Gastrocnemius medialis (tissue), 4 donors: Measurements from ENCODE around the gene COBL. TPM values are rescaled to one million over a fixed set of nuclear protein-coding genes. Genes with fewer than 3 reads are reported as not detected.

Experiments used
- ATAC-seq, 2 donors: fragments of 150-250 bp; one replicate each; pipeline ENCODE4 v1.9.1; 2016
- DNase-seq, 2 donors: peaks; one replicate each; pipeline ENCODE4 v3.0.0-alpha.2; 2019
- H3K27ac ChIP-seq, 4 donors: fragments of 200-600 bp; sonication (generic); 1 replicate in 1 of 4; 2 replicates in 3 of 4; pipeline ENCODE4 v1.5.1; 2016 to 2018; ENCODE audit warnings: mild to moderate bottlenecking in 2 of 4, moderate library complexity in 1 of 4
- H3K27me3 ChIP-seq, 3 donors: fragments of 200-600 bp; sonication (generic) in 2 of 3; 1 replicate in 1 of 3; 2 replicates in 2 of 3; pipeline versions ENCODE4 v1.5.1 to v1.6.0; 2016 to 2019; ENCODE audit warnings: mild to moderate bottlenecking in 1 of 3, moderate library complexity in 1 of 3
- H3K36me3 ChIP-seq, 2 donors: fragments of 200-600 bp; sonication (generic) in 1 of 2; one replicate each; pipeline ENCODE4 v1.5.1; 2017 to 2018
- H3K4me1 ChIP-seq, 2 donors: fragments of 200-600 bp; sonication (generic) in 1 of 2; one replicate each; pipeline ENCODE4 v1.5.1; 2016 to 2017; ENCODE audit warnings: mild to moderate bottlenecking in 2 of 2
- H3K4me3 ChIP-seq, 4 donors: fragments of 200-600 bp; sonication (generic) in 3 of 4; 1 replicate in 1 of 4; 2 replicates in 3 of 4; pipeline ENCODE4 v1.5.1; 2016 to 2019; ENCODE audit warnings: mild to moderate bottlenecking in 2 of 4
- H3K9me3 ChIP-seq, 3 donors: fragments of 200-600 bp; sonication (generic) in 2 of 3; 1 replicate in 1 of 3; 2 replicates in 2 of 3; pipeline ENCODE4 v1.5.1; 2016 to 2019
- POLR2A ChIP-seq, 2 donors: fragments of 450-650 bp; IDR thresholded peaks; one replicate each; pipeline ENCODE4 v1.6.1; 2017; ENCODE audit warnings: antibody characterized with exemption in 2 of 2, mild to moderate bottlenecking in 2 of 2, moderate library complexity in 2 of 2
- in situ Hi-C, 4 donors: fragments of 200-750 bp; cut with MboI; loops; one replicate each; pipeline versions ENCODE4 v1.15.0 to v1.8.0; 2017; ENCODE audit warnings: low sequenced_read_pairs in 4 of 4
- intact Hi-C: fragments of 100-400 bp; cut with DNase I; formaldehyde crosslinking; loops from one replicate; pipeline ENCODE4 v1.15.1; 2023; ENCODE audit warnings: low total_unique reads
- total RNA-seq, 4 donors: library from RNA; depleted of rRNA; stranded (reverse); fragments of >200 nt; gene quantifications; one replicate each; pipeline versions ENCODE4 v1.1.0 to v1.2.3, GENCODE V29; 2016
- TF ChIP-seq, protein P1 (sequence below), 5 experiments: fragments of 450-650 bp in 3 of 5; fragments of 200-600 bp in 2 of 5; sonication (generic) in 2 of 5; IDR thresholded peaks in 4 of 5; conservative IDR thresholded peaks in 1 of 5; 1 replicate in 4 of 5; 2 replicates in 1 of 5; pipeline ENCODE4 v1.5.1; 2016 to 2019; ENCODE audit warnings: antibody characterized with exemption in 5 of 5, mild to moderate bottlenecking in 3 of 5, moderate library complexity in 3 of 5

Gene COBL
- total RNA-seq, 4 donors from 2014 or later, result 82.1 to 170 (median 124) TPM

DNA sequence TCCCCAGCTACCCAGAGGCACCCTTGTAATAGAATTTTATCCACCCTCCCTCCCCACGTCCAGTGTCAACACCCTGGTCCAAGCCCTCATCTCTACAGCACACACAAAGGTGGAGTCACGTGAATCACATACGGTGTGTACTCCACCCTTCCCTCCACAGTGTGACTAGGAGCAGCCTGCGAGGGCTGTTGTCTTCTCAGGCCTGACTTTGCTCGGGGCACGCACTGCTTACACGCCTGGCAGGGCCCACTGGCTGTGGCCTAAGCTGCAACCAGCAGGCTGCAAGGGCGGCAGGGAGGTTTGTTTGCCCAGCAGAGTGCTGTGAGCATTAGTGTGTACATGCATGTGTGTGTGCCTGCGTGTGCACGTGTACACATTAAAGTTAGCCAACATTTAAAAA, 93.7 kb downstream of the COBL start:
- DNase-seq (no peak), ATAC-seq (no peak)
- Histone ChIP-seq H3K4me1 (peaks cover 13 to 21% of the 10 kb centered on the region in 2 donors), H3K27ac (no peak overlapping the region), H3K36me3 (no peaks in the 10 kb centered on the region), H3K4me3 (no peak overlapping the region), H3K9me3 (no peaks in the 10 kb centered on the region), H3K27me3 (no peaks in the 10 kb centered on the region)
- TF ChIP-seq, protein P1, sequence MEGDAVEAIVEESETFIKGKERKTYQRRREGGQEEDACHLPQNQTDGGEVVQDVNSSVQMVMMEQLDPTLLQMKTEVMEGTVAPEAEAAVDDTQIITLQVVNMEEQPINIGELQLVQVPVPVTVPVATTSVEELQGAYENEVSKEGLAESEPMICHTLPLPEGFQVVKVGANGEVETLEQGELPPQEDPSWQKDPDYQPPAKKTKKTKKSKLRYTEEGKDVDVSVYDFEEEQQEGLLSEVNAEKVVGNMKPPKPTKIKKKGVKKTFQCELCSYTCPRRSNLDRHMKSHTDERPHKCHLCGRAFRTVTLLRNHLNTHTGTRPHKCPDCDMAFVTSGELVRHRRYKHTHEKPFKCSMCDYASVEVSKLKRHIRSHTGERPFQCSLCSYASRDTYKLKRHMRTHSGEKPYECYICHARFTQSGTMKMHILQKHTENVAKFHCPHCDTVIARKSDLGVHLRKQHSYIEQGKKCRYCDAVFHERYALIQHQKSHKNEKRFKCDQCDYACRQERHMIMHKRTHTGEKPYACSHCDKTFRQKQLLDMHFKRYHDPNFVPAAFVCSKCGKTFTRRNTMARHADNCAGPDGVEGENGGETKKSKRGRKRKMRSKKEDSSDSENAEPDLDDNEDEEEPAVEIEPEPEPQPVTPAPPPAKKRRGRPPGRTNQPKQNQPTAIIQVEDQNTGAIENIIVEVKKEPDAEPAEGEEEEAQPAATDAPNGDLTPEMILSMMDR (IDR thresholded peaks at IDR 0.05 in 4 of 5, conservative IDR thresholded peaks at IDR 0.05 in 1 of 5), result no peak
- TF ChIP-seq POLR2A (IDR thresholded peaks at IDR 0.05), result no peak
- in situ Hi-C loops, result loop anchor here in 1 of 4 donors (10.0 kb wide), 1 partner anchor 122 kb away; no protein-coding TSS in a partner anchor
- intact Hi-C loops, result no loop called here

DNA sequence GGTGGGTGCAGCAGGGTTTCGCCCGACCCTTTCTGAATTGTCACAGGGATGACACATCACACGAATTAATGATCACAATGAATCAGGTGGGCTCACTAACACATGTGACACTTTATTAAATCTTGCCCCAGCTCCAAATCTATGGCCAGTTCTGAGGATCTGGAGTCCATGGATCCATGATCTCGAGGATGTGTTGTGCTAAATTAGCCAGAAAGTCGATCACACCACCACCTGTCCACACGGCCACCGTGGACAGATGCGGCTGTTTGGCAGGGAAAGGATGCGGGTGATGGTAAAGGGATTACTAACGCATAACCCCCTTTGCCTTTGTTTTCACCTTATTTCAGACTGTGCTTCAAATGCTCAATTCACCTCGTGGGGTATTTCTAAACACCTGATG, 96.4 kb downstream of the COBL start:
- H3K4me1 ChIP-seq, result peaks cover under 1 to 5% of the 10 kb centered on the region in 2 donors
- H3K4me3 ChIP-seq, result no peak overlapping the region
- intact Hi-C loops, result no loop called here
- H3K36me3 ChIP-seq, result no peaks in the 10 kb centered on the region
- TF ChIP-seq, protein P1 (IDR thresholded peaks at IDR 0.05 in 4 of 5, conservative IDR thresholded peaks at IDR 0.05 in 1 of 5), result no peak
- no peak for TF ChIP-seq POLR2A (IDR thresholded peaks at IDR 0.05)
- H3K9me3 ChIP-seq, result no peaks in the 10 kb centered on the region
- no peaks in the 10 kb centered on the region for H3K27me3 ChIP-seq
- DNase-seq (no peak), ATAC-seq (no peak)
- in situ Hi-C loops, result loop anchor here in 1 of 4 donors (10.0 kb wide), 1 partner anchor 125 kb away; no protein-coding TSS in a partner anchor
- H3K27ac ChIP-seq, result no peak overlapping the region

DNA sequence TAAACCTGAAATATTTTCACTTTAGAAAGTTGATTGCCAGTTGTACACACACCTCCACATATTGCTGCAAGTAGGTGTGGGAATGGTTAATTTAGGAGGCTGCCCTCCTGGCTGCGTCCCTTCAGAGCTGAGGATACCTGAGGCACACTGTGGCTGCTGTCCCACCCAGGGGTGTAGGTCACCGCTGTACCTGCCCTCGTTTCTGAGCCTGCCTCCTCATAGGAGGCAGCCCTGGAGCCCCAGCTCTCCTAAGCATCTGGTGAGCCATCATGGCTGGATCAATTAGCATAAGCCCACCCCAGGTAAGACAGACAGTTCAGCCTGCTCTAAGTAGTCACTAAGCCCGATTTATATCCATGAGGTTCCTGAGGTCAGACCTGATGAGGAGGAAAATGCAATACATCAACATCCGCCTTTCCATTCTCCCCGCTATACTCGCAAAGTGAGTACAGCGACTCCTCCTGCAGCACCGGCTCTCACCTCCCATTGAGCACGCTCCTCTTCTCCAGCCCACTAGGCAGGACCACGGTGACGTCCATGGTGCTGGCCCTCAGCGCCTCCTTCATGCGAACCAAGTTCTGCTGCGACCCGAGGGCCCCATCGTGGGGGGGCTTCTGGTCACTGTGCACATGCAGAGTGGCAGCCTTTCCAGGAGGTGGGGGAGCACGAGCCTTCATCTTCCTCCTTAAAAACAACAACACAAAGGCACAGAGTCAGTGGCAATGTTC, 97.2 kb downstream of the COBL start:
- DNase-seq (no peak), ATAC-seq (no peak)
- no peaks in the 10 kb centered on the region for H3K4me1 ChIP-seq
- TF ChIP-seq, protein P1 (IDR thresholded peaks at IDR 0.05 in 4 of 5, conservative IDR thresholded peaks at IDR 0.05 in 1 of 5), result no peak
- TF ChIP-seq POLR2A (IDR thresholded peaks at IDR 0.05), result no peak
- no peak overlapping the region for H3K4me3 ChIP-seq
- H3K36me3 ChIP-seq, result no peaks in the 10 kb centered on the region
- intact Hi-C loops (no loop called here), in situ Hi-C loops (no loop called here)
- H3K27me3 ChIP-seq, result no peaks in the 10 kb centered on the region
- no peaks in the 10 kb centered on the region for H3K9me3 ChIP-seq
- H3K27ac ChIP-seq, result no peak overlapping the region

DNA sequence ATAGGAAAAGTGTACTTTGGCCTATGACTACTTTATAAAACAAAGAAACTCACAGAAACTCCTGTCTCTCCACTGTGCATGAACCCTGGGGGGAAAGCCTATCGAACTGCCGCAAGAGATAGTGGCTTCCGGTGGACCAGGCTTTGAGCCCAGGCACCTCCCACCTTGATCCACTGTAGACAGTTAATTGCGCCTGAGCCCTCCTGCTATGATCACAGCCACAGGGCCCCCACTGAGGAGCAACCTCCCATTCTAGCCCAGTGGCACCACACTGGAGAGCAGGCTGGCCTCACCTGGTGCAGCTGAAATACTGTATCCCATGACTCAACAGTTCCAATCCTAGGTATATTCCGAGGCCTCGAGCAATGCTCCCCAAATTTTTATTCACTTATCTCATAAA, 98.8 kb downstream of the COBL start:
- Histone ChIP-seq H3K27ac (no peak overlapping the region), H3K36me3 (no peaks in the 10 kb centered on the region), H3K4me3 (no peak overlapping the region), H3K4me1 (no peaks in the 10 kb centered on the region), H3K27me3 (no peaks in the 10 kb centered on the region), H3K9me3 (no peaks in the 10 kb centered on the region)
- TF ChIP-seq, protein P1 (IDR thresholded peaks at IDR 0.05 in 4 of 5, conservative IDR thresholded peaks at IDR 0.05 in 1 of 5), result no peak
- no peak for TF ChIP-seq POLR2A (IDR thresholded peaks at IDR 0.05)
- in situ Hi-C loops, result no loop called here
- ATAC-seq (no peak), DNase-seq (no peak)
- intact Hi-C loops, result no loop called here
